HFF-Myc (cell line): Measurements from ENCODE around the gene KPNA2.
"Not testable (repeated sequence)": the region's sequence is repeated elsewhere in the genome, so short reads cannot be mapped to it uniquely, and the experiment has no call there.

Source experiments
- DNase-seq: peaks from one replicate; pipeline ENCODE4 v3.0.0-alpha.2; 2011; ENCODE audit warnings: low read depth; ENCODE audit errors: extremely low read depth
- H3K4me3 ChIP-seq: replicated peaks from 2 replicates; pipeline ENCODE4 v1.5.1; 2011; ENCODE audit warnings: low read depth, mild to moderate bottlenecking, control low read depth, low read length
- TF ChIP-seq, protein P1 (sequence below): IDR thresholded peaks from 2 replicates; pipeline ENCODE4 v1.5.1; 2012; ENCODE audit warnings: mild to moderate bottlenecking, low read depth, low read length, control low read depth; ENCODE audit errors: missing control alignments

Gene KPNA2

DNA sequence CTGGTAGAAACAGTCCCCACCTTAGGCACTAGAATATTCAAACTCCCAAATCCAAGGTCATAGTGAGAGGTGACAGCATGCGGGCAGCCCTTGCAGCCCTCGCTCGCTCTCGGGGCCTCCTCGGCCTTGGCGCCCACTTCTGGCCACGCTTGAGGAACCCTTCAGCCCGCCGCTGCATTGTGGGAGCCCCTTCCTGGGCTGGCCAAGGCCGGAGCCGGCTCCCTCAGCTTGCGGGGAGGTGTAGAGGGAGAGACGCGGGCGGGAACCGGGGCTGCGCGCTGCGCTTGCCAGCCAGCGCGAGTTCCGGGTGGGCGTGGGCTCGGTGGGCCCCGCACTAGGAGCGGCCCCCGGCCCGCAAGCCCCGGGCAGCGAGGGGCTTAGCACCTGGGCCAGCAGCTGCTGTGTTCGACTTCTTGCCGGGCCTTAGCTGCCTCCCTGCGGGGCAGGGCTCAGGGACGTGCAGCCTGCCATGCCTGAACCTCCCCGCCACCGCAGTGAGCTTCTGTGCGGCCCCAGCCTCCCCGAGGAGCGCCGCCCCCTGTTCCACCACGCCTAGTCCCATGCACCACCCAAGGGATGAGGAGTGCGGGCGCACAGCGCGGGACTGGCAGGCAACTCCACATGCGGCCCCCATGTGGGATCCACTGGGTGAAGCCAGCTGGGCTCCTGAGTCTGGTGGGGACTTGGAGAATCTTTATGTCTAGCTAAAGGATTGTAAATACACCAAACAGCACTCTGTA, 45.0 kb downstream of the KPNA2 start:
- H3K4me3 ChIP-seq: no peak overlapping the region
- DNase-seq: no peak
- TF ChIP-seq, protein P1, sequence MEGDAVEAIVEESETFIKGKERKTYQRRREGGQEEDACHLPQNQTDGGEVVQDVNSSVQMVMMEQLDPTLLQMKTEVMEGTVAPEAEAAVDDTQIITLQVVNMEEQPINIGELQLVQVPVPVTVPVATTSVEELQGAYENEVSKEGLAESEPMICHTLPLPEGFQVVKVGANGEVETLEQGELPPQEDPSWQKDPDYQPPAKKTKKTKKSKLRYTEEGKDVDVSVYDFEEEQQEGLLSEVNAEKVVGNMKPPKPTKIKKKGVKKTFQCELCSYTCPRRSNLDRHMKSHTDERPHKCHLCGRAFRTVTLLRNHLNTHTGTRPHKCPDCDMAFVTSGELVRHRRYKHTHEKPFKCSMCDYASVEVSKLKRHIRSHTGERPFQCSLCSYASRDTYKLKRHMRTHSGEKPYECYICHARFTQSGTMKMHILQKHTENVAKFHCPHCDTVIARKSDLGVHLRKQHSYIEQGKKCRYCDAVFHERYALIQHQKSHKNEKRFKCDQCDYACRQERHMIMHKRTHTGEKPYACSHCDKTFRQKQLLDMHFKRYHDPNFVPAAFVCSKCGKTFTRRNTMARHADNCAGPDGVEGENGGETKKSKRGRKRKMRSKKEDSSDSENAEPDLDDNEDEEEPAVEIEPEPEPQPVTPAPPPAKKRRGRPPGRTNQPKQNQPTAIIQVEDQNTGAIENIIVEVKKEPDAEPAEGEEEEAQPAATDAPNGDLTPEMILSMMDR: no peak

DNA sequence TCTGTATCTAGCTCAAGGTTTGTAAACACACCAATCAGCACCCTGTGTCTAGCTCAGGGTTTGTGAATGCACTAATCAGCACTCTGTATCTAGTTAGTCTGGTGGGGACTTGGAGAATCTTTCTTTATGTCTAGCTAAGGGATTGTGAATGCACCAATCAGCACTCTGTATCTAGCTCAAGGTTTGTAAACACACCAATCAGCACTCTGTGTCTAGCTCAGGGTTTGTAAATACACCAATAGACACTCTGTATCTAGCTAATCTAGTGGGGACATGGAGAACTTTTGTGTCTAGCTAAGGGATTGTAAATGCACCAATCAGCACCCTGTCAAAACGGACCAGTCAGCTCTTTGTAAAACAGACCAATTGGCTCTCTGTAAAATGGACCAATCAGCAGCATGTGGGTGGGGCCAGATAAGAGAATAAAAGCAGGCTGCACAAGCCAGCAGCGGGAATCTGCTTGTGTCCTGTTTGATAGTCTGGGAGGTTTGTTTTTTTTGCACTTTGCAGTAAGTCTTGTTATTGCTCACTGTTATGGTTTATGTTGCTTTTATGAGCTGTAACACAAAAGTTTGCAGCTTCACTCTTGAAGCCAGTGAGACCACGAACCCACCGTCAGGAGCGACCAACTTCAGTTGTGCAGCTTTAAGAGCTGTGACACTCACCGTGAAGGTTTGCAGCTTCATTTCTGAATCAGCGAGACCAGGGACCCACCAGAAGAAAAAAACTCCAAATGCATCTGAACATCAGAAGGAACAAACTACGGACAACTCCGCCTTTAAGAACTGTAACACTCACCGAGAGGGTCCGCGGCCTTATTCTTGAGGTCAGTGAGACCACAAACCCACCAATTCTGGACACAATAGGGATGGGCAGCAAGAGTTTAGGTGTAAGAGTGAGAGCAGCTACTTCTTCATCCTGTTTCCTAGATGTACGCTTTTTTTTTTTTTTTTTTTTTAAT, 46.0 kb downstream of the KPNA2 start:
- H3K4me3 ChIP-seq, DNase-seq: not testable (repeated sequence)

DNA sequence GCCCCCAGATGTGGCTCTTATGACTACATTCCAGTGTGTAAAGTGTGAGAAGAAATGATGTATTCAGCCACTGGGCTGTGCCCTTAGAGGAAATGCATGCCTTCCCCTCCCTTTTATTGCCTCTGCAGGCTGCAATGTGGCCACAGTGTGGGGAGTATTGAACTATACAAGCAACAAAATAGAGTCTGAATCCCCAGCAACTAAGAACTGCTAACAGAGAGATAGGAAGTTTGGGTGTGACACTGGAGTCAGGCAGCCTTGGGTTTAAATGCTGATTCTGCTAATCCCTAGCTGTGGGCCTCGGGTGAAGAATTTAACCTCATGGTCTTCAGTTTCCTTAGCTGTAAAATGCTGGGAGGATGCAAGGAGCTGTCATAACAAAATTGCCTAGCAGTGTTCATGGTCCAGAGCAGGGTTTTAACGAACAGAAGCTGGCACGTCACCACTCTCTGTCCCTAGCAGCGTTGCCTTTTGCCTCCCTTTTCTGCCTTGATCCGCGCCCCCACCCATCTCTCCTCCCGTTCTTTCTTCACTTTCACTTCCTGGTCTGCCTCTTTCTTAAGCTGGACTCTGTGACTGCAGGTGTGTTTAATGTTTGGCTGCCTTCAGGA, 50.3 kb downstream of the KPNA2 start:
- DNase-seq: no peak
- TF ChIP-seq, protein P1: no peak
- no peak overlapping the region for H3K4me3 ChIP-seq

DNA sequence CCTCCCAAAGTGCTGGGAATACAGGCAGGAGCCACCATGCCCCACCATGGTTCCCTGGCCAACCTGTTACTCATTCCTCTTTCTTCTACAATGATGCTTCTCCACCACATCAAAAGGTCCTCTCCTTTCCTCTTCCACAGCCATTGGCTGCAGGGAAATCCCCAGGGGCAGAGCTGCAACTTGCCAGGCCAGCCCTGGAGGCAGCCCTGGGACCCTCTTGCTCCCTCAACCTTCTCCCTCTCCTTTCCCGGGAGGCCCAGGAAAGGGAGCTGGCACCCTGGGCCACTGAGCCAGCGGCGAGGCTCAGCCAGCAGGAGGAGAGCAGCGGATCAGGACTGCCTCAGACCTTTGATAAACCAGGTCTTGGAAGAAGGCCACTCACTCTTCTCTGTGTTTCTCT, 51.1 kb downstream of the KPNA2 start:
- not testable (repeated sequence) for DNase-seq, H3K4me3 ChIP-seq

DNA sequence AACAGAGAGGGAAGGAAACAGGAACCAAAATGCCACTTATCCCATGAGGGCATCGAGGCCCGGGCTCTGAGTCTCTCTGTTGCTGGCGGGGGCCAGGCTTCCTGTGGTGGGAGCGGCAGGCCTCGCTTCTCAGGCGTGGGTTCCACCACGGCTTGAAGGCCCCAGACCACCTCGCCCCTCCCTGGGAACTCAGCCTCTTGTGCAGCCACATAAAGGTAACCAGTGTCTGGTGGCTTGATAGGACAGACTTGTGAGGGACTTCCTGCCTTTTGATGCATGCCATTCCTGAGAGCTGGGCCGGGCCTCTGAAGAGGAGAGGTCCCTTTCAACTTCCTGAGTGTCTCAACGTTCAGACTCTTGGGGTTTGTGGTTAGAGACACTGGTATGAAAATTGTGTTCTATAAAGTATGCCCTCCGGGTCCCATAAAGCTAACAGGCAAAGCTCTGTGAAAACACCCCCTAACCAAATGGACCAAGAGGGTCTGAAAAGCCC, 51.6 kb downstream of the KPNA2 start:
- DNase-seq, H3K4me3 ChIP-seq: not testable (repeated sequence)

DNA sequence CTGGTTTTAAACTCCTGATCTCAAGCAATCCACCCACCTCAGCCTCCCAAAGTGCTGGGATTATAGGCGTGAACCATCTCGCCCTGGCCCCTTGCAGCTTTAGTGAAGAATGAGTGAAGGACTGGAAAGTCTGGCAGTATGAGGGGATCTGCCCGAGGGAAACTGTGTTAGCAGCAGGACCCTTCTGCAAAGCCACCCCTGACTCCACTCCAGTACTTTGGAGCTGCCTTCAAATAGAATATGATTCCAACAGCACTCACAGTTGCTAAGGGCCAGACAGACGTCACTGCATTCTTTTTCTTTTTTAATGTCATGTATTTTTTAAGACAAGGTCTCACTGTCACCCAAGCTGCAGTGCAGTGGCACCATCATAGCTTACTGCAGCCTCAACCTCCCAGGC, 52.3 kb downstream of the KPNA2 start:
- H3K4me3 ChIP-seq: no peak overlapping the region
- TF ChIP-seq, protein P1: no peak
- DNase-seq: no peak

DNA sequence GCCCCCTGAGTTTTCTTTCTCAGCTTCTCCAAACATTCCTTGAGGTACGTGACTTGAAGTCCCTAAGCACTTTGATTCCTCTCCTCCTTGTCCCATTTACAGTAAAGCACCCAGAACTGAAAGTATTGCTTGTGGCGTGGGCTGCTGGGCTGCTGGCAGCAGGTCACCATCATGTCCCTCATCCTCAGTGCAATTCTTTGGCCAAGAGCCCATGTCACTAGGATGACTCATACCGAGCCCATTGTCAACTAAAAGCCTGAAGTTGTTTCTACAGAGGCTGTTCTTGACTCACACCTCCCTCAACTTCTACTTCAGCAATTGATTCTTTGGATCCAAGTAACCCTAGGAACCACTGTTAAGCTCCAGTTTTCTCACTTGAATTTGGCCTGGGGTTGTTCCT, 54.3 kb downstream of the KPNA2 start:
- TF ChIP-seq, protein P1: no peak
- no peak for DNase-seq
- no peak overlapping the region for H3K4me3 ChIP-seq

DNA sequence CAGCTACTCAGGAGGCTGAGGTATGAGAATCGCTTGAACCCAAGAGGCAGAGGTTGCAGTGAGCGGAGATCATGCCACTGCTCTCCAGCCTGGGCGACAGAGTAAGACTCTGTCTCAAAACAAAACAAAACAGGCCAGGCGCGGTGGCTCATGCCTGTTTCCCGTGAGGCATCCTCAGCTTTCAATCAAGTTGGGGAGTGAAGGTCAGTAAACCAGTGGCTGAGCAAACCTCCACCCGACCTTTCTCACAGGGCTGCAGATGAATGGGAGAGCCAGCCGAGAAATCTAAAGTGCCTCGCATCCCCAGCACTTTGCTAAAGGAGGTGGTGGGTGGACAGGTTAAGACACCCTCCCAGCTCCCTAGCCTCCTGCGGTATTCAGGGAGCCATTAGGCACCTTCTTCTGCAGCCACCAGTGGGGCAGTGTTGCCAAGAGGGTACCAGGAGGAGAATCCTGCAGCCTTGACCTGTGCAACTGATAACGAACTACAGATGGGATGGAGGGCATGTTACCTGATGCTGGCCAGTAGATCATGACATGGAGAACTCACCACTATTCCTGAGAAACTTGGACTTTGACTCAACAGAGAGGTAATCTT, 59.0 kb downstream of the KPNA2 start:
- H3K4me3 ChIP-seq: no peak overlapping the region

More for the DNA sequence above, 59.0 kb downstream of the KPNA2 start:
- no peak for DNase-seq
- TF ChIP-seq, protein P1: no peak
